Small intestine (tissue), 7 donors: ENCODE measurements around the gene DET1. TPM values are rescaled to one million over a fixed set of nuclear protein-coding genes. Genes with fewer than 3 reads are reported as not detected.

Experiments used
- DNase-seq, 2 donors: peaks; one replicate each; pipeline versions ENCODE4 v3.0.0 to v3.0.0-alpha.2; 2013
- FAIRE-seq: peaks from 2 replicates; lab custom pipeline; 2012; peaks lifted over from hg19 to GRCh38; lab: Jason Lieb, UNC
- H3K27ac ChIP-seq, 3 donors: one replicate each; pipeline ENCODE4 v1.5.1; 2013; ENCODE audit warnings: low read length in 2 of 3, mild to moderate bottlenecking in 2 of 3, control low read depth in 1 of 3, inconsistent platforms in 1 of 3, low read depth in 1 of 3, moderate library complexity in 1 of 3
- H3K27me3 ChIP-seq, 3 donors: one replicate each; pipeline ENCODE4 v1.6.1; 2013; ENCODE audit warnings: low read length in 3 of 3, inconsistent platforms in 1 of 3; ENCODE audit not compliant: control insufficient read depth in 3 of 3, insufficient read depth in 3 of 3
- H3K36me3 ChIP-seq, 3 donors: one replicate each; pipeline ENCODE4 v1.6.1; 2013; ENCODE audit warnings: low read length in 3 of 3, inconsistent platforms in 1 of 3, low read depth in 1 of 3, mild to moderate bottlenecking in 1 of 3, moderate library complexity in 1 of 3; ENCODE audit not compliant: control insufficient read depth in 3 of 3, insufficient read depth in 2 of 3
- H3K4me1 ChIP-seq, 3 donors: one replicate each; pipeline ENCODE4 v1.6.1; 2013; ENCODE audit warnings: low read length in 2 of 3, inconsistent platforms in 1 of 3, low read depth in 1 of 3, mild to moderate bottlenecking in 1 of 3, moderate library complexity in 1 of 3; ENCODE audit not compliant: control insufficient read depth in 3 of 3, insufficient read depth in 2 of 3
- H3K4me3 ChIP-seq, 3 donors: one replicate each; pipeline ENCODE4 v1.5.1; 2013; ENCODE audit warnings: low read length in 3 of 3, control low read depth in 1 of 3, inconsistent platforms in 1 of 3, low read depth in 1 of 3, mild to moderate bottlenecking in 1 of 3, moderate library complexity in 1 of 3
- H3K9me3 ChIP-seq, 2 donors: one replicate each; pipeline ENCODE4 v1.6.1; 2013; ENCODE audit warnings: low read depth in 1 of 2, low read length in 1 of 2; ENCODE audit not compliant: control insufficient read depth in 2 of 2, insufficient read depth in 1 of 2
- WGBS, 3 donors: extraction: QIAGEN DNeasy Blood & Tissue Kit; methylation state at CpG; one replicate each; pipeline ENCODE4 v1.1.7; 2013; 5-methylcytosine and 5-hydroxymethylcytosine counted together
- polyA plus RNA-seq, 4 donors: library from polyadenylated mRNA; stranded (reverse) in 3 of 4; unstranded in 1 of 4; fragments of 200-250 nt in 3 of 4; fragments of 120-200 nt in 1 of 4; gene quantifications; one replicate each; pipeline versions ENCODE4 v1.2.1 to v1.2.3, GENCODE V29; 2013
- donor health status: healthy with polysubstance abuse.
- donor health status: control.
- donor health status: control.
- donor health status: Bipolar disorder and iron deficiency.
- donor health status: healthy.

Gene DET1
- polyA plus RNA-seq, 4 donors: 1.1 to 14.0 (median 3.5) TPM

GRCh38 chr15:88538972-88539371, 7.5 kb downstream of the DET1 start:
- H3K27me3 ChIP-seq: no peaks in the 10 kb centered on the region
- 83 to 90% (median 90%) methylated on average over 9 of the region's 9 CpGs for WGBS, 3 donors
- H3K36me3 ChIP-seq: peaks cover 0 to 6% (median 0%) of the 10 kb centered on the region in 3 donors
- H3K9me3 ChIP-seq: peaks cover 0 to 3% of the 10 kb centered on the region in 2 donors
- no peak overlapping the region for H3K27ac ChIP-seq
- peaks cover 0 to 3% (median 0%) of the 10 kb centered on the region in 3 donors for H3K4me1 ChIP-seq
- no peak for FAIRE-seq
- H3K4me3 ChIP-seq: no peak overlapping the region
- no peak for DNase-seq

GRCh38 chr15:88537591-88538317, 8.7 kb downstream of the DET1 start:
- Histone ChIP-seq H3K4me3 (no peak overlapping the region), H3K27me3 (no peaks in the 10 kb centered on the region), H3K36me3 (peaks cover 0 to 3% (median 0%) of the 10 kb centered on the region in 3 donors), H3K27ac (no peak overlapping the region), H3K9me3 (peaks cover 0 to 3% of the 10 kb centered on the region in 2 donors), H3K4me1 (peaks cover 0 to 3% (median 0%) of the 10 kb centered on the region in 3 donors)
- FAIRE-seq (no peak), DNase-seq (no peak)
- 86 to 94% (median 88%) methylated on average over 7 of the region's 7 CpGs for WGBS, 3 donors

- peaks cover 0 to 3% of the 10 kb centered on the region in 2 donors for H3K9me3 ChIP-seq
- FAIRE-seq: no peak
- H3K4me3 ChIP-seq: no peak overlapping the region
- H3K36me3 ChIP-seq: peaks cover 2 to 10% (median 6%) of the 10 kb centered on the region in 3 donors
- no peaks in the 10 kb centered on the region for H3K27me3 ChIP-seq
- no peak for DNase-seq
- WGBS, 3 donors: 95 to 98% (median 96%) methylated on average over 3 of the region's 3 CpGs
- peaks cover 0 to 3% (median 0%) of the 10 kb centered on the region in 3 donors for H3K4me1 ChIP-seq
- no peak overlapping the region for H3K27ac ChIP-seq
Observed at GRCh38 chr15:88535607-88536313, 10.7 kb downstream of the DET1 start.

GRCh38 chr15:88535100-88535499, 11.4 kb downstream of the DET1 start:
- Histone ChIP-seq H3K27me3 (no peaks in the 10 kb centered on the region), H3K4me1 (peaks cover 0 to 3% (median 0%) of the 10 kb centered on the region in 3 donors), H3K36me3 (peaks cover 2 to 14% (median 6%) of the 10 kb centered on the region in 3 donors), H3K4me3 (no peak overlapping the region), H3K27ac (no peak overlapping the region), H3K9me3 (peaks cover 0 to 3% of the 10 kb centered on the region in 2 donors)
- FAIRE-seq (no peak), DNase-seq (no peak)

GRCh38 chr15:88533376-88533775, 13.1 kb downstream of the DET1 start:
- H3K36me3 ChIP-seq: peaks cover 6 to 14% (median 11%) of the 10 kb centered on the region in 3 donors
- H3K4me1 ChIP-seq: peaks cover 0 to 3% (median 0%) of the 10 kb centered on the region in 3 donors
- FAIRE-seq (no peak), DNase-seq (no peak)
- peaks cover 0 to 3% of the 10 kb centered on the region in 2 donors for H3K9me3 ChIP-seq
- no peak overlapping the region for H3K4me3 ChIP-seq
- no peaks in the 10 kb centered on the region for H3K27me3 ChIP-seq
- H3K27ac ChIP-seq: no peak overlapping the region
- WGBS, 3 donors: 74 to 92% (median 87%) methylated on average over 3 of the region's 3 CpGs

GRCh38 chr15:88529021-88529630, 17.4 kb downstream of the DET1 start:
- no peak overlapping the region for H3K27ac ChIP-seq
- no peaks in the 10 kb centered on the region for H3K9me3 ChIP-seq
- no peak overlapping the region for H3K4me3 ChIP-seq
- H3K27me3 ChIP-seq: no peaks in the 10 kb centered on the region
- WGBS, 3 donors: 97 to 100% (median 99%) methylated on average over 1 of the region's 1 CpG
- no peak for DNase-seq
- H3K36me3 ChIP-seq: peaks cover 6 to 19% (median 18%) of the 10 kb centered on the region in 3 donors
- FAIRE-seq: no peak
- H3K4me1 ChIP-seq: no peaks in the 10 kb centered on the region

GRCh38 chr15:88526247-88526879, 20.1 kb downstream of the DET1 start:
- Histone ChIP-seq H3K27ac (no peak overlapping the region), H3K36me3 (peaks cover 5 to 17% (median 15%) of the 10 kb centered on the region in 3 donors), H3K9me3 (no peaks in the 10 kb centered on the region), H3K4me1 (no peaks in the 10 kb centered on the region), H3K4me3 (no peak overlapping the region), H3K27me3 (no peaks in the 10 kb centered on the region)
- no peak for DNase-seq
- FAIRE-seq: no peak

GRCh38 chr15:88525418-88525817, 21.1 kb downstream of the DET1 start:
- H3K9me3 ChIP-seq: no peaks in the 10 kb centered on the region
- peaks cover 4 to 12% (median 5%) of the 10 kb centered on the region in 3 donors for H3K36me3 ChIP-seq
- no peak for DNase-seq
- H3K4me1 ChIP-seq: no peaks in the 10 kb centered on the region
- no peak overlapping the region for H3K27ac ChIP-seq
- FAIRE-seq: no peak
- H3K27me3 ChIP-seq: no peaks in the 10 kb centered on the region
- no peak overlapping the region for H3K4me3 ChIP-seq
